GM23338 (cell line): ENCODE results near the gene CTNNA1. TPM values are rescaled to one million over a fixed set of nuclear protein-coding genes. Genes with fewer than 3 reads are reported as not detected.
A peak's percentile ranks its signal among the peaks of the same experiment; 100 is the strongest.

Experiments used
- ATAC-seq: fragments of 200-7000 bp; cut with Tn5 transposase; 3 replicates; pipeline ENCODE4 v1.9.1; 2020
- DNase-seq: peaks from one replicate; pipeline ENCODE4 v3.0.0-alpha.2; 2015; ENCODE audit warnings: low spot score
- H2AFZ ChIP-seq: fragments of 200-600 bp; sonication (generic); 2 replicates; pipeline ENCODE4 v1.8.0; 2016; ENCODE audit warnings: antibody characterized with exemption, mild to moderate bottlenecking, moderate library complexity
- H3F3A ChIP-seq: fragments of 200-600 bp; sonication (generic); replicated peaks from 2 replicates; pipeline ENCODE4 v1.8.0; 2017; ENCODE audit warnings: antibody characterized with exemption, mixed run types, low read depth
- H3K27ac ChIP-seq: fragments of 200-600 bp; sonication (generic); 2 replicates; pipeline ENCODE4 v1.6.1; 2016; ENCODE audit warnings: low read depth
- H3K27me3 ChIP-seq: fragments of 200-600 bp; sonication (generic); 2 replicates; pipeline ENCODE4 v1.8.0; 2016; ENCODE audit warnings: mild to moderate bottlenecking, mixed run types, moderate library complexity; ENCODE audit not compliant: insufficient read depth
- H3K36me3 ChIP-seq: fragments of 200-600 bp; sonication (generic); 2 replicates; pipeline ENCODE4 v1.8.0; 2016; ENCODE audit warnings: mild to moderate bottlenecking; ENCODE audit not compliant: insufficient read depth
- H3K4me1 ChIP-seq: fragments of 200-600 bp; sonication (generic); 2 replicates; pipeline ENCODE4 v1.8.0; 2016; ENCODE audit warnings: mild to moderate bottlenecking, moderate library complexity; ENCODE audit not compliant: insufficient read depth
- H3K4me2 ChIP-seq: fragments of 200-600 bp; sonication (generic); 2 replicates; pipeline ENCODE4 v1.7.1; 2017; ENCODE audit warnings: mixed run types
- H3K4me3 ChIP-seq: fragments of 200-600 bp; sonication (generic); 2 replicates; pipeline ENCODE4 v1.6.1; 2016; ENCODE audit warnings: mixed run types
- H3K79me2 ChIP-seq: fragments of 200-600 bp; sonication (generic); replicated peaks from 2 replicates; pipeline ENCODE4 v1.8.0; 2017; ENCODE audit warnings: mild to moderate bottlenecking; ENCODE audit not compliant: insufficient read depth
- H3K9me2 ChIP-seq: fragments of 200-600 bp; sonication (generic); 2 replicates; pipeline ENCODE4 v1.8.0; 2017; ENCODE audit not compliant: insufficient read depth
- H4K20me1 ChIP-seq: fragments of 200-600 bp; sonication (generic); replicated peaks from 2 replicates; pipeline ENCODE4 v1.8.0; 2017; ENCODE audit warnings: mild to moderate bottlenecking; ENCODE audit not compliant: insufficient read depth
- H3K27ac Mint-ChIP-seq: 2 replicates; pipeline ENCODE4 v1.8.0; 2020; ENCODE audit warnings: inconsistent platforms, mild to moderate bottlenecking, moderate library complexity, mixed read lengths
- H3K27me3 Mint-ChIP-seq: 3 replicates; pipeline ENCODE4 v1.8.0; 2022; ENCODE audit warnings: low read depth, mild to moderate bottlenecking, moderate library complexity, mixed read lengths, inconsistent platforms; ENCODE audit not compliant: insufficient read depth, poor library complexity
- H3K36me3 Mint-ChIP-seq: 3 replicates; pipeline ENCODE4 v1.8.0; 2021; ENCODE audit warnings: low read depth, mild to moderate bottlenecking, inconsistent platforms, moderate library complexity, mixed read lengths
- H3K4me1 Mint-ChIP-seq: 3 replicates; pipeline ENCODE4 v1.8.0; 2020; ENCODE audit warnings: mild to moderate bottlenecking, inconsistent platforms, mixed read lengths
- H3K4me3 Mint-ChIP-seq: 3 replicates; pipeline ENCODE4 v1.8.0; 2021; ENCODE audit warnings: moderate library complexity, mild to moderate bottlenecking, inconsistent platforms, mixed read lengths
- H3K9me3 Mint-ChIP-seq: 3 replicates; pipeline ENCODE4 v1.8.0; 2020; ENCODE audit warnings: moderate library complexity, mild to moderate bottlenecking, inconsistent platforms, mixed read lengths
- CREB1 ChIP-seq: fragments of 250-450 bp; sonication (Bioruptor Pico); IDR thresholded peaks from 2 replicates; pipeline ENCODE4 v1.5.0; 2020; ENCODE audit warnings: low read depth, mild to moderate bottlenecking, moderate library complexity
- EZH2 ChIP-seq: fragments of 200-600 bp; sonication (generic); IDR thresholded peaks from one replicate; pipeline ENCODE4 v1.8.0; 2017; ENCODE audit warnings: antibody characterized with exemption, mild to moderate bottlenecking, low read depth; ENCODE audit not compliant: unreplicated experiment
- EZH2phosphoT487 ChIP-seq: fragments of 200-600 bp; sonication (generic); IDR thresholded peaks from one replicate; pipeline ENCODE4 v1.8.1; 2018; ENCODE audit warnings: antibody characterized with exemption; ENCODE audit not compliant: unreplicated experiment
- JUNB ChIP-seq: IDR thresholded peaks from one replicate; pipeline ENCODE4 v1.6.1; 2016; ENCODE audit warnings: antibody characterized with exemption; ENCODE audit not compliant: unreplicated experiment
- NANOG ChIP-seq: IDR thresholded peaks from 2 replicates; pipeline ENCODE4 v1.6.1; 2016; ENCODE audit warnings: antibody characterized with exemption, borderline replicate concordance
- POLR2AphosphoS5 ChIP-seq: IDR thresholded peaks from 2 replicates; pipeline ENCODE4 v1.6.1; 2016; ENCODE audit warnings: antibody characterized with exemption, low read depth
- REST ChIP-seq: IDR thresholded peaks from one replicate; pipeline ENCODE4 v1.6.1; 2018; ENCODE audit warnings: antibody characterized with exemption; ENCODE audit not compliant: unreplicated experiment
- STAT1 ChIP-seq: IDR thresholded peaks from one replicate; pipeline ENCODE4 v1.6.1; 2016; ENCODE audit warnings: antibody characterized with exemption; ENCODE audit not compliant: unreplicated experiment
- ZNF114 ChIP-seq: fragments of 250-450 bp; sonication (Bioruptor Pico); IDR thresholded peaks from 2 replicates; pipeline ENCODE4 v1.5.0; 2020; ENCODE audit warnings: mild to moderate bottlenecking, moderate library complexity
- ZNF331 ChIP-seq: fragments of 250-450 bp; sonication (Bioruptor Pico); IDR thresholded peaks from 2 replicates; pipeline ENCODE4 v1.5.0; 2020; ENCODE audit warnings: low read depth, mild to moderate bottlenecking, moderate library complexity
- polyA plus RNA-seq: library from polyadenylated mRNA; unstranded; fragments of >200 nt; fragmentation: Nextera tagmentation; extraction: Ambion mirVana; gene quantifications from 2 replicates; pipeline ENCODE4 v1.2.1, GENCODE V29; 2016
- total RNA-seq: library from RNA; depleted of rRNA; stranded (reverse); fragments of >200 nt; shearing (Covaris generic); gene quantifications from 2 replicates; pipeline ENCODE4 v1.2.3, GENCODE V29; 2014
- TF ChIP-seq, protein P1 (sequence below): fragments of 250-450 bp; sonication (Bioruptor Pico); IDR thresholded peaks from 2 replicates; pipeline ENCODE4 v1.5.0; 2020; ENCODE audit warnings: mild to moderate bottlenecking, moderate library complexity
- TF ChIP-seq, protein P2 (sequence below): IDR thresholded peaks from 2 replicates; pipeline ENCODE4 v1.6.1; 2016; ENCODE audit warnings: antibody characterized with exemption

The CTNNA1 gene
- total and polyA plus RNA-seq, 2 experiments from 2014 or later = 111 to 348 TPM

DNA sequence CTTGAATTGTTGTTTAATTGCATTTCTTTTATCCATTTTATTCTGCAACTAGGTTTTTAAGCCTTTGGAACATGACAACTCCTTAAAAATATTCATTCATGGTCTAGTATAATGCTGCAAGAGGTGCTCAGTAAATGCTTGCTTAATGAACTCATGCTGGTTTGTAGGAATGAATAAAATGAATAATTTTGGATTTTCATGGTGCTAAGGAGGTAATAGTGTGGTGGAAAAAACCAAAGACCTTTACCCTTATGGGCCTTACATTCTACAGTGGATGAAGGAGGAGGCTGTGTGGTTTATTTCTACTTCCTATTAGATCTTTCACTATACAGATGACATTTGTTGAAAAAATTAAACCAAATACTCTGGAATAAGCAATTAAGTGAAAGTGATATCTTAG is 78.5 kb downstream of the CTNNA1 start:
- no peaks in the 10 kb centered on the region; the same call in 2 of the 3 replicates for H3K9me3 Mint-ChIP-seq
- H3K4me3 ChIP-seq = no peak overlapping the region
- H3K4me1 Mint-ChIP-seq = peaks cover 74% of the 10 kb centered on the region
- H3K79me2 ChIP-seq = peaks cover 45% of the 10 kb centered on the region
- no peaks in the 10 kb centered on the region for H3K9me2 ChIP-seq
- no peak overlapping the region for H3K4me3 Mint-ChIP-seq
- H4K20me1 ChIP-seq = no peaks in the 10 kb centered on the region
- peaks cover 40% of the 10 kb centered on the region for H3K36me3 Mint-ChIP-seq
- H2AFZ ChIP-seq = no peak overlapping the region
- DNase-seq (no peak), ATAC-seq (no peak)
- H3K4me2 ChIP-seq = peak overlapping the region; percentile 64
- no peaks in the 10 kb centered on the region for H3K27me3 ChIP-seq
- H3K27ac Mint-ChIP-seq = peak overlapping the region; percentile 85; the same call in 1 of the 2 replicates
- peak overlapping the region; percentile 39; the same call in 1 of the 2 replicates for H3K27ac ChIP-seq
- H3K27me3 Mint-ChIP-seq = peaks cover 12% of the 10 kb centered on the region
- H3F3A ChIP-seq = no peaks in the 10 kb centered on the region
- H3K4me1 ChIP-seq = peaks cover 59% of the 10 kb centered on the region
- no peak for TF ChIP-seq EZH2phosphoT487
- TF ChIP-seq NANOG = no peak
- TF ChIP-seq, protein P1, sequence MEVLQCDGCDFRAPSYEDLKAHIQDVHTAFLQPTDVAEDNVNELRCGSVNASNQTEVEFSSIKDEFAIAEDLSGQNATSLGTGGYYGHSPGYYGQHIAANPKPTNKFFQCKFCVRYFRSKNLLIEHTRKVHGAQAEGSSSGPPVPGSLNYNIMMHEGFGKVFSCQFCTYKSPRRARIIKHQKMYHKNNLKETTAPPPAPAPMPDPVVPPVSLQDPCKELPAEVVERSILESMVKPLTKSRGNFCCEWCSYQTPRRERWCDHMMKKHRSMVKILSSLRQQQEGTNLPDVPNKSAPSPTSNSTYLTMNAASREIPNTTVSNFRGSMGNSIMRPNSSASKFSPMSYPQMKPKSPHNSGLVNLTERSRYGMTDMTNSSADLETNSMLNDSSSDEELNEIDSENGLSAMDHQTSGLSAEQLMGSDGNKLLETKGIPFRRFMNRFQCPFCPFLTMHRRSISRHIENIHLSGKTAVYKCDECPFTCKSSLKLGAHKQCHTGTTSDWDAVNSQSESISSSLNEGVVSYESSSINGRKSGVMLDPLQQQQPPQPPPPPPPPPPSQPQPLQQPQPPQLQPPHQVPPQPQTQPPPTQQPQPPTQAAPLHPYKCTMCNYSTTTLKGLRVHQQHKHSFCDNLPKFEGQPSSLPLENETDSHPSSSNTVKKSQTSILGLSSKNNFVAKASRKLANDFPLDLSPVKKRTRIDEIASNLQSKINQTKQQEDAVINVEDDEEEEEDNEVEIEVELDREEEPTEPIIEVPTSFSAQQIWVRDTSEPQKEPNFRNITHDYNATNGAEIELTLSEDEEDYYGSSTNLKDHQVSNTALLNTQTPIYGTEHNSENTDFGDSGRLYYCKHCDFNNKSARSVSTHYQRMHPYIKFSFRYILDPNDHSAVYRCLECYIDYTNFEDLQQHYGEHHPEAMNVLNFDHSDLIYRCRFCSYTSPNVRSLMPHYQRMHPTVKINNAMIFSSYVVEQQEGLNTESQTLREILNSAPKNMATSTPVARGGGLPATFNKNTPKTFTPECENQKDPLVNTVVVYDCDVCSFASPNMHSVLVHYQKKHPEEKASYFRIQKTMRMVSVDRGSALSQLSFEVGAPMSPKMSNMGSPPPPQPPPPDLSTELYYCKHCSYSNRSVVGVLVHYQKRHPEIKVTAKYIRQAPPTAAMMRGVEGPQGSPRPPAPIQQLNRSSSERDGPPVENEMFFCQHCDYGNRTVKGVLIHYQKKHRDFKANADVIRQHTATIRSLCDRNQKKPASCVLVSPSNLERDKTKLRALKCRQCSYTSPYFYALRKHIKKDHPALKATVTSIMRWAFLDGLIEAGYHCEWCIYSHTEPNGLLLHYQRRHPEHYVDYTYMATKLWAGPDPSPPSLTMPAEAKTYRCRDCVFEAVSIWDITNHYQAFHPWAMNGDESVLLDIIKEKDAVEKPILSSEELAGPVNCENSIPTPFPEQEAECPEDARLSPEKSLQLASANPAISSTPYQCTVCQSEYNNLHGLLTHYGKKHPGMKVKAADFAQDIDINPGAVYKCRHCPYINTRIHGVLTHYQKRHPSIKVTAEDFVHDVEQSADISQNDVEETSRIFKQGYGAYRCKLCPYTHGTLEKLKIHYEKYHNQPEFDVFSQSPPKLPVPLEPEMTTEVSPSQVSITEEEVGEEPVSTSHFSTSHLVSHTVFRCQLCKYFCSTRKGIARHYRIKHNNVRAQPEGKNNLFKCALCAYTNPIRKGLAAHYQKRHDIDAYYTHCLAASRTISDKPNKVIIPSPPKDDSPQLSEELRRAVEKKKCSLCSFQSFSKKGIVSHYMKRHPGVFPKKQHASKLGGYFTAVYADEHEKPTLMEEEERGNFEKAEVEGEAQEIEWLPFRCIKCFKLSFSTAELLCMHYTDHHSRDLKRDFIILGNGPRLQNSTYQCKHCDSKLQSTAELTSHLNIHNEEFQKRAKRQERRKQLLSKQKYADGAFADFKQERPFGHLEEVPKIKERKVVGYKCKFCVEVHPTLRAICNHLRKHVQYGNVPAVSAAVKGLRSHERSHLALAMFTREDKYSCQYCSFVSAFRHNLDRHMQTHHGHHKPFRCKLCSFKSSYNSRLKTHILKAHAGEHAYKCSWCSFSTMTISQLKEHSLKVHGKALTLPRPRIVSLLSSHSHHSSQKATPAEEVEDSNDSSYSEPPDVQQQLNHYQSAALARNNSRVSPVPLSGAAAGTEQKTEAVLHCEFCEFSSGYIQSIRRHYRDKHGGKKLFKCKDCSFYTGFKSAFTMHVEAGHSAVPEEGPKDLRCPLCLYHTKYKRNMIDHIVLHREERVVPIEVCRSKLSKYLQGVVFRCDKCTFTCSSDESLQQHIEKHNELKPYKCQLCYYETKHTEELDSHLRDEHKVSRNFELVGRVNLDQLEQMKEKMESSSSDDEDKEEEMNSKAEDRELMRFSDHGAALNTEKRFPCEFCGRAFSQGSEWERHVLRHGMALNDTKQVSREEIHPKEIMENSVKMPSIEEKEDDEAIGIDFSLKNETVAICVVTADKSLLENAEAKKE (CRISPR knock-in tag) = no peak
- TF ChIP-seq STAT1 = no peak
- no peak for TF ChIP-seq ZNF331 (CRISPR knock-in tag)
- TF ChIP-seq POLR2AphosphoS5 = no peak
- TF ChIP-seq ZNF114 = no peak
- TF ChIP-seq, protein P2, sequence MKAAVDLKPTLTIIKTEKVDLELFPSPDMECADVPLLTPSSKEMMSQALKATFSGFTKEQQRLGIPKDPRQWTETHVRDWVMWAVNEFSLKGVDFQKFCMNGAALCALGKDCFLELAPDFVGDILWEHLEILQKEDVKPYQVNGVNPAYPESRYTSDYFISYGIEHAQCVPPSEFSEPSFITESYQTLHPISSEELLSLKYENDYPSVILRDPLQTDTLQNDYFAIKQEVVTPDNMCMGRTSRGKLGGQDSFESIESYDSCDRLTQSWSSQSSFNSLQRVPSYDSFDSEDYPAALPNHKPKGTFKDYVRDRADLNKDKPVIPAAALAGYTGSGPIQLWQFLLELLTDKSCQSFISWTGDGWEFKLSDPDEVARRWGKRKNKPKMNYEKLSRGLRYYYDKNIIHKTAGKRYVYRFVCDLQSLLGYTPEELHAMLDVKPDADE = no peak
- TF ChIP-seq CREB1 = no peak
- no peak for TF ChIP-seq REST
- TF ChIP-seq JUNB = no peak
- no peak for TF ChIP-seq EZH2
- H3K36me3 ChIP-seq = peaks cover 12% of the 10 kb centered on the region; the same call in 1 of the 2 replicates
